Type B pancreatic cell (in vitro differentiated cells): ENCODE results near the gene MAPK12. TPM values are rescaled to one million over a fixed set of nuclear protein-coding genes. Genes with fewer than 3 reads are reported as not detected.

Source experiments
- DNase-seq: peaks from one replicate; pipeline ENCODE4 v3.0.0; 2021; ENCODE audit warnings: mixed read lengths; ENCODE audit not compliant: unreplicated experiment; ENCODE audit errors: extremely low spot score
- H3K27ac Mint-ChIP-seq: 2 replicates; pipeline ENCODE4 v1.8.0; 2021; ENCODE audit warnings: mild to moderate bottlenecking, mixed read lengths
- H3K27me3 Mint-ChIP-seq: 2 replicates; pipeline ENCODE4 v1.8.0; 2021; ENCODE audit warnings: mixed read lengths
- H3K36me3 Mint-ChIP-seq: 2 replicates; pipeline ENCODE4 v1.8.0; 2021; ENCODE audit warnings: mixed read lengths
- H3K4me1 Mint-ChIP-seq: one replicate; pipeline ENCODE4 v1.8.0; 2021; ENCODE audit warnings: mixed read lengths; ENCODE audit not compliant: unreplicated experiment
- H3K4me3 Mint-ChIP-seq: 2 replicates; pipeline ENCODE4 v1.8.0; 2021; ENCODE audit warnings: mild to moderate bottlenecking, mixed read lengths
- H3K9me3 Mint-ChIP-seq: 2 replicates; pipeline ENCODE4 v1.8.0; 2021; ENCODE audit warnings: mixed read lengths
- CTCF ChIP-seq: fragments of 200-600 bp; sonication (generic); conservative IDR thresholded peaks from 2 replicates; pipeline ENCODE4 v1.5.0; 2021; ENCODE audit warnings: antibody characterized with exemption, mild to moderate bottlenecking
- total RNA-seq: library from RNA; stranded (reverse); gene quantifications from 2 replicates; pipeline ENCODE4 v1.2.1, GENCODE V29; 2021; ENCODE audit warnings: low replicate concordance

The MAPK12 gene
- total RNA-seq, 1 donor from 2014 or later, result 31.3 TPM

- no peak for DNase-seq
- H3K9me3 Mint-ChIP-seq, result no peaks in the 10 kb centered on the region
- H3K4me3 Mint-ChIP-seq, result no peak overlapping the region
- H3K27me3 Mint-ChIP-seq, result no peaks in the 10 kb centered on the region
- H3K27ac Mint-ChIP-seq, result no peak overlapping the region
- no peak for TF ChIP-seq CTCF
- no peaks in the 10 kb centered on the region for H3K4me1 Mint-ChIP-seq
- H3K36me3 Mint-ChIP-seq, result no peaks in the 10 kb centered on the region
Measured at GRCh38 chr22:50226875-50227165, 34.7 kb downstream of the MAPK12 start.

DNA sequence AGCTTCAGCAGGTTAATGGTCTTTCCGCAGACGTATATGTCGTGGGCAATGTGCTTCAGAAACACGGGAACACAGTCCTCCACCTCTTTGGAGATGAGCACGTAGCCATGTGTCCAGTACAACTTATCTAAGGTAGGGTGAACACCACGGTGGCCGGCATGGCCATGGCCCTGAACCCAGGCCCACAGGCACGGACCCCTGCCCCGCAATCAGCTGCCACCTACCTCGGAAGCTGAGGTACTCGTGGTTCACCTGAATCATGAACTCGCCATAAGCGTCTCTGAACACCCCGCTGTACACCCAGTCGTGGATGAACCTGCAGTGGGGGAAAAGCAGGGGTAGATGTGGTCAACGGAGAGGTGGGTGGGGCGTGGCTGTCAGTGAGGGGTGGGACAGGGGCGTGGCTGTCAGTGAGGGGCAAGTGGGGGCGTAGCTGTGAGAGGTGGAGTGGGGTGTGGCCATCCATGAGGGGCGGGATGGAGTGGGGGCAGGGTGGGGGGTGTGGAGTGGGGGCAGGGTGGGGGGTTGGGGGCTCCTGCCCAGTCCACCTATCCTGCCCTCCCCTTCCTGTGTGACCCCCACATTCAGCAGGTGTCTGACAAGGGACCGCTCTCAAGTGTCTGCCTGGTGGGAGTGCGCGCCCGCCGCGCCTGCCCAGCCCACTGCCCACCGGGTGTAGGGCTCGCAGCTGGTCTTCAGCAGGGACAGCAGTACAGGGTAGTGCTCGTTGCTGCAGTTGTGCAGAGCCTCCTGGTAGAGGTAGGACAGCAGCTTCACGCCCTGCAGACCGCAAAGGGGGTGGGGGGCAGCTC is 35.2 kb downstream of the MAPK12 start:
- DNase-seq, result no peak
- Mint-ChIP-seq H3K4me3 (no peak overlapping the region), H3K27me3 (no peaks in the 10 kb centered on the region), H3K36me3 (no peaks in the 10 kb centered on the region), H3K27ac (no peak overlapping the region), H3K4me1 (no peaks in the 10 kb centered on the region), H3K9me3 (no peaks in the 10 kb centered on the region)
- no peak for TF ChIP-seq CTCF

GRCh38 chr22:50225200-50225969 is 36.1 kb downstream of the MAPK12 start:
- H3K27ac Mint-ChIP-seq, result no peak overlapping the region
- TF ChIP-seq CTCF, result no peak
- H3K4me1 Mint-ChIP-seq, result no peaks in the 10 kb centered on the region
- no peaks in the 10 kb centered on the region for H3K9me3 Mint-ChIP-seq
- H3K4me3 Mint-ChIP-seq, result no peak overlapping the region
- no peak for DNase-seq
- H3K27me3 Mint-ChIP-seq, result no peaks in the 10 kb centered on the region
- H3K36me3 Mint-ChIP-seq, result no peaks in the 10 kb centered on the region

- no peaks in the 10 kb centered on the region for H3K36me3 Mint-ChIP-seq
- no peak for DNase-seq
- H3K27ac Mint-ChIP-seq, result no peak overlapping the region
- H3K9me3 Mint-ChIP-seq, result no peaks in the 10 kb centered on the region
- H3K27me3 Mint-ChIP-seq, result no peaks in the 10 kb centered on the region
- no peak for TF ChIP-seq CTCF
- no peak overlapping the region for H3K4me3 Mint-ChIP-seq
- no peaks in the 10 kb centered on the region for H3K4me1 Mint-ChIP-seq
Measured at GRCh38 chr22:50224071-50224470, 37.4 kb downstream of the MAPK12 start.

- TF ChIP-seq CTCF, result no peak
- no peak for DNase-seq
- H3K9me3 Mint-ChIP-seq, result no peaks in the 10 kb centered on the region
- no peak overlapping the region for H3K27ac Mint-ChIP-seq
- no peaks in the 10 kb centered on the region for H3K27me3 Mint-ChIP-seq
- no peak overlapping the region for H3K4me3 Mint-ChIP-seq
- H3K36me3 Mint-ChIP-seq, result no peaks in the 10 kb centered on the region
- no peaks in the 10 kb centered on the region for H3K4me1 Mint-ChIP-seq
Measured at GRCh38 chr22:50222508-50222907, 39.0 kb downstream of the MAPK12 start.
